GM21825 (cell line): Measurements from ENCODE around the gene MAGI1.
"Not testable (repeated sequence)": the region's sequence is repeated elsewhere in the genome, so short reads cannot be mapped to it uniquely, and the experiment has no call there.

ENCODE experiments used
- ATAC-seq: cut with Tn5 transposase; IDR thresholded peaks from one replicate; pipeline ENCODE4 v1.9.1; 2021; ENCODE audit warnings: mild to moderate bottlenecking, moderate library complexity; ENCODE audit not compliant: unreplicated experiment

Gene MAGI1

DNA sequence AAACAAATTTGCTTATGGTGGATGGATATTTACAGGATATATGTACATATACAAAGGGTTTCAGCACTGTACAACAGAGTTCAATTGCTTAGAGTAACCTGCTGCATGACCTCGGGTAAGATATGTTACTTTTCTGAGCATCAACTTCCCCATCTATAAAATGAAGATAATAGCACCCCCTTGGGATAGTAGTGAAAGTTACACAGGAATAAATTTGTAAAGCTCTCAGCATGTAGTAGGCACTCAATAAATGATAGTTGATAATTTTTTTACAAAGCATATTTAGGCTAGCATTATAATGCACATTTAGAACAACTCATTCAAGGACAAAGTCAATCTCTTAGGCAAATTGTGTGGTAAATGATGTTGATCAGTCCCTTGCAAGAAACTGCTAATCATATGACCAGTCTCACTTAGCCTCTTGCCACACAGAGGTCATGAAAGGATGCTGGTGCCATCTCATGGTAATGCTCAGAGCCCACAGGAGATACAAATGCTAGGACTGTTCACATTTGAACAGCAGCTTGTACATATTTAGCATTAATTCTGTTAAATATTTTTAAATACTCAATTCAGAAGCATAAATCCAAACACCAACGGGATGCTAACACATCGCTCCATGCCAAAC is 123.9 kb downstream of the MAGI1 start:
- no peak for ATAC-seq

DNA sequence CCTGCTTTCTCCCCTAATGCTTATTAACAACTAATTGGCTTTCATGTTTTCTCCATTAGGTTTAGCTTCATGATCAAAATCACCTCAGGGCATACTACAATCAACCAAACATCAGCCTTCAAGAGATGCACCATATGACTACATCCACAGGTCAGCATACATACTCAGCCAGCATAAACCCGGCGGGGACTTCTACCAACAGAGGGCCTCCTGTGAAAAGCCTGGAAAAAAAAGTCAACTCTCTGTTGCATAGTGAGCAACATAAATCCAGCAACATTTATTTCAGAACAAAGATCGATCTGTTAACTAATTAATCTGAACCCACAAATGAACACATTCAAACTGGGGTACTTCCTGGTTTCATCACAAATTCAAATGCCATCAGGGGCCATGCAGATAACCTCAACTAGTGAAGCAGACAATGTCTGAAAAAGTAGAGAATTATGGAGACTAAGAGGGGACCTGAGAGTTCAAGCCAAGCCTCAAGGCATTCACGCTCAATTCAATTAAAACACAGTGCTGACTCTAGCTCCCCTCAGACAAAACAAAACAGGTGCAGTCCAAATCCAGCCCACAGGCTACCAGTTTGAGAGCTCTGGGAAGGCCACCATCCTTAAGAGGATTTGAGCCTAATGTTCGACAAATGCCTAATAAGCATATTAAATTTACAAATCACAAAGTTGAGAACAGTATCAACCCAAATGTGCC is 124.5 kb downstream of the MAGI1 start:
- no peak for ATAC-seq

DNA sequence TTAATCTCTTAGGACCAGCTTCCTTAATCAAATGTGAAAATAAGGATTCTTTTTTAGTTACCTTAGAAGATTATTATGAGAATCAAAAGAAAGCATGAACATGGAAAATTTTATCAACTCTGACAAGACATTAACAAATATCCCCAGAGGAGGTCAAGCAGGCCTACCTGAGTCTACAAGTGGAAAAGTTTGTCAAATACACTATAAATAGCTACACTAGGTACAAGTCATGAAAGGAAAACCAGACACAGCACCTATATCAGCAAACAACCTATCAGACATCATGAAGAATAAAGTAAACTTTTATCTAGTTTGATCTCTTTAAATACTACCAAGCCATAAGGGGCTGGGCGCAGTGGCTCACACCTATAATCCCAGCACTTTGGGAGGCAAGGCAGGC is 126.1 kb downstream of the MAGI1 start:
- no peak for ATAC-seq

GRCh38 chr3:65908588-65908987 is 130.1 kb downstream of the MAGI1 start:
- no peak for ATAC-seq

DNA sequence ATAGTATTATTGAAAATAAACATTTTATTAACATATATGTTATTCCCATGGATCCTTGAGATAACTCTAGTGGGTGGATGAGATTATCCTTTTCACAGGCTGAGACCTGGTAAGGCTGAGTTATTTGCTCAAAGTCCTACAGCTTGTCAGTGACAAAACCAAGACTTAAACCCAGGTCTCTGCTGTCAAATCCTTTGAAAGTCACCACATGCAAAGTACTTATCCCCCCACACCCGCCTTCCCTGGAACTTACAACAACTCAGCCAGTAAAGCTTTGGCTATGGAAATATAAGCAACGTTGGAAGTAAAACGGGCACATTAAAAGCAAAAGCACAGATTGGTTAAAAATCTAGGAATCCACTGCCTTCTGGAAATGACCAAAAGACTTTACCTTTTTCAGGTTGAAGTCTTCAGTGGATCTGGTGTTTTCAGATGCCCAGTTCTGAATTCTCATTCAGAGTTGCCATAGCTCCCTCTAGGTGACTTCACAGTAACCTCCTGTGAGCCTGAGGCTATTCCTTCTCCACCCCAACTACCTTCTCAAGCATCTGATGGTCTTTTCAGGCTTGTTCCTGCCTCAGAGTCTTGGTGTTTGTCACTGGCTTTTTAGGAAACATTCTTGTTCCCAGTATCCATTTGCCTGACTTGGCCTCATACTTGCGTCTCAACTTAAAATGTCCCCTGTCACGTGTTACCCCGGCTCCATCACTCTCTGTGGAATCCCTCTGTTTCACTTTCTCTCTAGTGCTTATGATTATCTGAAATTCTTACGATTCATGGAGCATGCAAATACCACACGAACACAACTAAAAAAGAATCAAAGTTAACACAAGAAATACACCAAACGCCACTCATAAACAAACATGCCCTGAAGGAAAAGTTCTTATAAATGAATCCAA is 131.2 kb downstream of the MAGI1 start:
- no peak for ATAC-seq

DNA sequence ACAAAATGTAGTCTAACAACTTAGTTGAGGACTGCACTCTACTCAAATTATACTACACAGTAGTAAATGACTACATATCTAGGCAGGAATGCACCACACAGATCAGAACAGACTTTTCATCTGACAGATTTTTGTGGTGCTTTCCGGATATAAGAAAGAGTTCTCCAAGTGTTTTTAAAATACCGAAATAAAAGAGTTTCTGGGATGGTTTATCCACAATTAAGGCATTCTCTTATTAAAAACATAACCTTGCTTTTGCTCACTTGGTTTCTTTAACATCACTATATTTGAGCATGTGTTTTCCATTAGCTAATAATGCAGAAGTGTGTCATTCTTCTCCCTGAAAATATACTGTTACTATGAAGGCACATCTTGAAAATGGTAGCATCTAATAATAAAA is 132.9 kb downstream of the MAGI1 start:
- ATAC-seq, result no peak

DNA sequence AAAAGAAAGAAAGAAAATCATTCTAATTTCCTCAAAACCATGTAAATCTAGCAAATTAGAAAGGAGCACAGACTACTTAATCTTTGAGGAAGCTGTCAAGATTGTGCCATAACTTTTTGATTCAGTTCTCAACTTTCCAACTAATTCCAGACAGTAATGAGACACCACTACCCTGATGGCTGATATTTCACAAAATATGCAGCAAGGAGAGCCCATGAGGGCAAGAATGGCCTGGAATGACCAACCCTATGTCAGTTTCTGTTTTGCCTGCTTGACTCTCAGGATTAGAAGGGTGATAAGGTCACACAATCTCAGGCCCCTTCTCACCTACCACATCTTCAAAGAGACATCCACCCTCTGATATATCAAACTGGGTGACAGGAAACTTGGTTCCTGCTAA is 134.7 kb downstream of the MAGI1 start:
- no peak for ATAC-seq

- no peak for ATAC-seq
Observed at GRCh38 chr3:65902304-65902793, 136.4 kb downstream of the MAGI1 start.

DNA sequence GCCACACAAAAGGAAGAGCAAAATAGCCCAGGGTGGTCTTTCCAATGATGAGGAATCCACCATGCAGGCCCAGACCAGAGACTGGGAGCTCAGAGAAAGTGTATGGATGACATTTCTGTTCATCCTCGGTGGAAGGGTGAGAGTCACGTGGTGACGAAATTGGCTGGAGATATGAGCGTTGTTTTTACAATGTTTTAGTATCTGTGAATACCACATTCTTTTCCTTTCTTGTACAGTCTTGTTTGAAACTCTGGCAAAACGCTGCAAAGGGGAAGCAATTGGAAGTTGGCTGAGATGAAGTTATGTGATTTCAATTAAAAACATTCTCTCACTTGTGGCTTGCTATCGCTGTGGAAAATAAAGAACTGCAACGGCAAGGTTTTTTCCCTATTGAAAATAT is 137.5 kb downstream of the MAGI1 start:
- no peak for ATAC-seq

- no peak for ATAC-seq
Observed at GRCh38 chr3:65899226-65899625, 139.5 kb downstream of the MAGI1 start.

DNA sequence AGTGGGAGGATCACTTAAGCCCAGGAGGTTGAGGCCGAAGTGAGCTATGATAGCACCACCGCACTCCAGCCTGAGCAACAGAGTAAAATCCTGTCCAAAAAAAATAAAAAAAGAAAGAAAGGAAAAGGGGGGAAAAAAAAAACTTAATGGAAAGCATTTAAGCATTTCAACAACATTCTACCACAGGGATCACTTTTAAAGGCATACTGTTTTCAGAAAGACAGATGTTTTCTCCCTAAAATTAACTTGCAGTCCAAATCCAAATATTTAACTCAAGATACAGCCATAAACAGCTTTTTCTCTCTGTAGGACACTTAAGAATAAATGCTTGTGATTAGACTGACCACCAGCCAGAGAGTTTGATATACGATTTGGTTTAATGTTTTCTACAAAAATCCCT is 141.0 kb downstream of the MAGI1 start:
- no peak for ATAC-seq

DNA sequence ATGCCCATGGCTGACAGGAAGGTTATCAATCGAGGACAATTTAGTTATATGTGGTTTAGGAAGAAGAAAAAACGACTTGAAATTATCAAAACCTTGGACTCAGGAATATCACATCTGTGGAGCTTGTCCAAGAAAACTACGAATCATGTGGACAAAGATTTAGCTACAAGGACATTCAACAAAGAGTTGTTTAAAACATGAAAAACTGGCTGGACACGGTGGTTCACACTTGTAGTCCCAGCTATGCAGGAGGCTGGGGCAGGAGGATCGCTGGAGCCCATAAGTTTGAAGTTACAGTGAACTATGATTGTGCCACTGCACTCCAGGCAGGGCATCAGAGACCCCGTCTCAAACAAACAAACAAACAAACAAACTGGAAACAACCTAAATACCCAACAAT is 142.4 kb downstream of the MAGI1 start:
- no peak for ATAC-seq

- ATAC-seq, result no peak
Observed at GRCh38 chr3:65894679-65895453, 143.9 kb downstream of the MAGI1 start.

DNA sequence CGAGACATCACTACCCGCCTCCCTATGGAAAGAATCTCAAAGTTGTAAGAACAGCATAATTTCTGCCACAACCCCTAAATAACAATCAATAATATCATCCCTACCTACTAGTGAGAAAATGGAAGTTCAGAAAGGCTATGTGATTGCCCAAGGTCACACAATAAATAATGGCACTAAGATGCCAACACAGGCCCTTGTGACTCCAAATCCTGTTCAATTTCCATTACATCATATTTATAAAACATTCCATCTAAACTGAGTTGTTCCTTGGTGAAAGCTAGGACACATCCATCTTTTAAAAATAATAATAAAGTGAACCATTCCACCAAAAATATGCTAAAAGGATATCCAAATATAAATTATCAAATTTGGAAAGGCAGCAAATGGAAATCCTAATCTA is 144.6 kb downstream of the MAGI1 start:
- no peak for ATAC-seq

DNA sequence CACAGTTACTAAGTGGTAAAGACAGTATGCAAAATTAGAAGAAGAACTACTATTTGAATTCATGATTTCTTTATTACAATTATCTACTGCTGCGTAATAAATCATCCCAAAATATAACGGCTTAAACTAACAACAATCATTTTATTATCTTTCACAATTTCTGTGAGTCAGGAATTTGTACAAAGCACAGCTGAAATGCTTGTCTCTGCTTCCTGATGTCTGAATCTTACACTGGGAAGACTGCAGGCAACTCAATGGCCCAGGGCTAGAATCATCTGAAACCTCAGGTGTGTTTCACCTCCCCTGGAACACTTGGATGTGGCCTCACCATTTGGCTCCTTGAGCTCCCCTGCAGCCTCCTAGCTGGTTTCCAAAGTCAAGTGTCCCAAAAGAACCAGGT is 145.1 kb downstream of the MAGI1 start:
- ATAC-seq, result no peak

- ATAC-seq, result not testable (repeated sequence)
Observed at GRCh38 chr3:65891477-65891876, 147.2 kb downstream of the MAGI1 start.

DNA sequence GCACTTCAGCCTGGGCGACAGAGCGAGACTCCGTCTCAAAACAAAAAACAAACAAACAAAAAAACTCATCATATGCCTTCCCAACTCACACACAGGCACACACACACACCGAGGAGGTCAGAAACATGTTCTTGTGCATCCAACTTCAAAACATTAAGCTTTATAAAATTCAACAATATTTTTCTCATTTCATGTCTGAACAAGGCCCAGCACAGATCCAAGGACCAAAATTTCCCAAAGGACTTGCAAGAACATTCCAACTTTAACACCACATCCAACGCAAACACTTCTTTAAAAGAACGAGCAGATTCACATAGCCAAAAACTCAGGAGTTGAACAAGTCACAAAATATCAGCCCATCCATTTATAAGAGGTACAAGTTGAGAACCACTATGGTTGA is 148.4 kb downstream of the MAGI1 start:
- no peak for ATAC-seq

GRCh38 chr3:65889707-65890099 is 149.0 kb downstream of the MAGI1 start:
- no peak for ATAC-seq

DNA sequence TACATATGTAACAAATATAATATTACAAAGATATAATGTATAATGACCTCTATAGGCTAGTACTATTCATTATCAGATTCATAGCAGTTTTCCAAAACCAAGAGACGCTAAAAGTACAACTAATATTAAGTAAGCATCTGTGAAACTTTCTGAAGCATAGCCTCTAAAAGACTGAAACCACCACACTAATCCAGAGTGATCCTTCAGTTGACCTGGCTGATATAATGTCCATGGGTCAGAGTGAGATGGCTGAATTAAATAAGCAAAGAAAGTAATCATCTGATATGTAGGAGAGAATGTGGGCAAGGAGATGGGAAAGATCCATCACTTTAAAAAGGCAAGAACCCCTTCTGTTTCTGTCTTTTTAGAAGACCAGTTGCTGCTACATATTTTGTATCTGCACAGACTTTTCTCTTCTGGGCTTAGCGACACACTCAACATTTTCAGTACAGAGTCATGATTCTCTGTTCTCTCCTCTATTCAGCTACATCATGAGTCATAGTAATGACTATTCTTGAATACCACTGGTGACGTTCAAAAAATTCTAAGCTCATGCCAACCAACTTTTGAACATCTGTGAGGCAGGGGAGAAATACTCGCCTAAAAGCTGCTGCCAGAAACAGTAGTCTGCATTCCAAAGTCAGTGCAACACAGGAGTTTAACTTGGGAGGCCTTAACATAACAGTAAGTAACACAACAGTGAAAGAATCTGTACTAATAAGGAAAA is 149.6 kb downstream of the MAGI1 start:
- ATAC-seq, result no peak

DNA sequence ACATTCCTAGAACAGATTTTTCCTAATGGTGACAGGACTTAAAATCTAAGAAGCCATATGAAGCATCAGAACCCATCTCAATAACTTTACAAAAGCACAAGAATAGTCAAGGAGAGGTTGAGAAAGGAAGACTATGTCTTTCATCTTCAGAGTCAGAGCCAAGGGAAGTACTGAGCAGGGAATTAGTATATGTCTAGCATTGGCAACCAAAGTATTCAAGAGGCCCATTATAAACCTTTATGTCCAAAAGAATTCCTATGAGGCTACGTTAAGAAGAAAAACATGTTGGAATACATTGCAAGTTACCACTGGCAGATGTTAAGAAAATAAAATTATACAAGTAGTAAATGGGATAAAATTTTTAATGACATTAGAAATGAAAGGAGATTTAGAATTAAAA is 150.5 kb downstream of the MAGI1 start:
- ATAC-seq, result no peak
